Keratinocyte (primary cell): Measurements from ENCODE around the gene NOVA2. TPM values are rescaled to one million over a fixed set of nuclear protein-coding genes. Genes with fewer than 3 reads are reported as not detected.

Experiments used
- DNase-seq: peaks from one replicate; pipeline ENCODE4 v3.0.0-alpha.2; 2011; ENCODE audit warnings: low read depth, missing footprints, low spot score
- FAIRE-seq: peaks from 2 replicates; lab custom pipeline; 2011; peaks lifted over from hg19 to GRCh38; lab: Jason Lieb, UNC
- H2AFZ ChIP-seq: 2 replicates; pipeline ENCODE4 v1.6.0; 2012; ENCODE audit warnings: low read length, control low read depth, inconsistent platforms; ENCODE audit not compliant: control insufficient read depth
- H3K27ac ChIP-seq: 2 replicates; pipeline ENCODE4 v1.5.1; 2011; ENCODE audit warnings: low read length; ENCODE audit not compliant: control insufficient read depth, insufficient read depth
- H3K27me3 ChIP-seq: 3 replicates; pipeline ENCODE4 v1.6.0; 2011; ENCODE audit warnings: low read length; ENCODE audit not compliant: control insufficient read depth, insufficient read depth; ENCODE audit errors: extremely low read depth
- H3K36me3 ChIP-seq, 2 experiments: 2 replicates in 1 of 2; 3 replicates in 1 of 2; pipeline ENCODE4 v1.5.1; 2011; ENCODE audit warnings: low read length in 2 of 2, mild to moderate bottlenecking in 1 of 2; ENCODE audit not compliant: control insufficient read depth in 2 of 2, insufficient read depth in 2 of 2; ENCODE audit errors: extremely low read depth in 1 of 2
- H3K4me1 ChIP-seq: 3 replicates; pipeline ENCODE4 v1.5.1; 2011; ENCODE audit warnings: low read length; ENCODE audit not compliant: control insufficient read depth, insufficient read depth; ENCODE audit errors: extremely low read depth
- H3K4me2 ChIP-seq: 3 replicates; pipeline ENCODE4 v1.6.0; 2011; ENCODE audit warnings: low read depth, low read length; ENCODE audit not compliant: control insufficient read depth, insufficient read depth; ENCODE audit errors: extremely low read depth
- H3K4me3 ChIP-seq, 3 experiments: fragments of 200-600 bp in 1 of 3; sonication (generic) in 1 of 3; 2 replicates in 2 of 3; 3 replicates in 1 of 3; pipeline ENCODE4 v1.5.1; 2011 to 2016; ENCODE audit warnings: low read length in 3 of 3, mild to moderate bottlenecking in 3 of 3, control low read depth in 2 of 3, inconsistent platforms in 1 of 3, low read depth in 1 of 3, mixed read lengths in 1 of 3, mixed run types in 1 of 3, moderate library complexity in 1 of 3; ENCODE audit not compliant: control insufficient read depth in 2 of 3, insufficient read depth in 2 of 3; ENCODE audit errors: extremely low read depth in 1 of 3
- H3K79me2 ChIP-seq: 2 replicates; pipeline ENCODE4 v1.6.0; 2012; ENCODE audit warnings: low read length; ENCODE audit not compliant: control insufficient read depth, insufficient read depth
- H3K9ac ChIP-seq: 3 replicates; pipeline ENCODE4 v1.6.0; 2011; ENCODE audit warnings: low read length; ENCODE audit not compliant: control insufficient read depth, insufficient read depth; ENCODE audit errors: extremely low read depth
- H3K9me1 ChIP-seq: 3 replicates; pipeline ENCODE4 v1.6.0; 2011; ENCODE audit warnings: low read length; ENCODE audit not compliant: control insufficient read depth, insufficient read depth; ENCODE audit errors: extremely low read depth
- H3K9me3 ChIP-seq: 2 replicates; pipeline ENCODE4 v1.5.1; 2012; ENCODE audit warnings: low read depth, low read length; ENCODE audit not compliant: control insufficient read depth
- H4K20me1 ChIP-seq: 3 replicates; pipeline ENCODE4 v1.6.0; 2011; ENCODE audit warnings: low read length; ENCODE audit not compliant: control insufficient read depth, insufficient read depth; ENCODE audit errors: extremely low read depth
- EZH2 ChIP-seq: IDR thresholded peaks from one replicate; pipeline ENCODE4 v1.6.1; 2012; ENCODE audit warnings: inconsistent platforms, mild to moderate bottlenecking, low read length, moderate library complexity
- dilution Hi-C: fragments of 300-500 bp; cut with MboI; formaldehyde crosslinking; loops from one replicate; pipeline ENCODE4 v1.7.0; 2020; ENCODE audit warnings: low sequenced_read_pairs; ENCODE audit not compliant: extremely low pct_ligation_motif_present
- polyA plus RNA-seq, 5 experiments: library from polyadenylated mRNA; depleted of rRNA in 3 of 5; stranded (reverse) in 3 of 5; stranded (forward) in 1 of 5; unstranded in 1 of 5; fragments of >200 nt; gene quantifications; 1 replicate in 1 of 5; 2 replicates in 3 of 5; 3 replicates in 1 of 5; pipeline versions ENCODE4 v1.2.1 to v1.2.3, GENCODE V29; 2011 to 2012; ENCODE audit warnings: missing spikeins in 2 of 5, low read depth in 1 of 5, low replicate concordance in 1 of 5
- TF ChIP-seq, protein P1 (sequence below), 3 experiments: IDR thresholded peaks in 1 of 3; conservative IDR thresholded peaks in 1 of 3; optimal IDR thresholded peaks in 1 of 3; 2 replicates in 2 of 3; 3 replicates in 1 of 3; pipeline versions ENCODE3 to v1.5.1; 2011; ENCODE audit warnings: low read length in 3 of 3, mild to moderate bottlenecking in 3 of 3, moderate library complexity in 2 of 3, control low read depth in 1 of 3, inconsistent platforms in 1 of 3; ENCODE audit not compliant: insufficient read depth in 2 of 3; ENCODE audit errors: extremely low read depth in 1 of 3

The NOVA2 gene
- polyA plus RNA-seq, 1 donor (not counting 4 experiments of a cell fraction or from before 2014, with no cell fraction given): not detected

DNA sequence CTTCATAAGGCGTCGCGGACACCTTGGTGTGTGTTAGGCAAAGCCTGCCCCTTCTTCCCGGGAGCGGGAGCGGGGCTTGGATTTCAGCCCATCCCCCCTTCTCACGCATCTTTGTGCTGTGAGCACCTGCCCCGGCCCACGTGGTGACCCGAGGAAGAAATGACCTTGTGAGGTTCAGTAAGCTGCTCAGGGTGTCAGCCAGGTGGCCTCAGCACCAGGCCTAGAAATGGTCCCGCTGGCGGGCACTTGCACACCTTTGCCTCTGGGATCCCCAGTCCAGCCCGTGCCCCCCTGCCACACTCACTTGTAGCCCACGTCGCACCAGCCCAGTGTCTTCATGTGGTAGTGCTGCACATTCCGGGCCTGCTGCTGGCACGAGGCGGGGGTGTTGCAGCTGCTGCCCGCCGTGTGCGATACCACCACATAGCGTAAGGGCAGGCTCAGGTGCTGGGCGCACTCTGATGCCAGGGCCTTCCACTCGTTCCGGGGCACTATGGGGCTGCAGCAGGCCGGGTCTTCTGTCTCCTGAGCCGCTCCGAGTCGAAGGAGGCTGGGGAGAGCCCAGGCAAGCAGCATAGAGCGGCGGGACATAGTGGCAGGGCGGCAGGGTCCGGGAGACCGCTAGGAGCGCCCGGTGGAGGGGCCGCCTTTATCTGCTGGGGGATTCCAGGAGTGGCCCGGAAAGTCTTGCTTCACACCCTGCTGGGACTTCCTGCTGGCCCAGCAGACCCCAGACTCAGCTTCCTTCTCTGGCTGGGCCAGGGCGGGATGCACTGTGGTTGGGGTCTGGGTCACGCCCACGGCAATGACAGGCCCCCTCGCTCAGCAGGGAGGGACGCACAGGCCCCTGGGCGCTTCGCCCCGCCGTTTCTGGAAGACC lies 49.0 kb upstream of the NOVA2 start, which contains the start of gene PGLYRP1:
PGLYRP1 (minus strand) TSS at position 623 of the 880 bp plus-strand sequence; CDS start at position 591, 32 bp downstream.
- dilution Hi-C loops: no loop called here
- TF ChIP-seq, protein P1, sequence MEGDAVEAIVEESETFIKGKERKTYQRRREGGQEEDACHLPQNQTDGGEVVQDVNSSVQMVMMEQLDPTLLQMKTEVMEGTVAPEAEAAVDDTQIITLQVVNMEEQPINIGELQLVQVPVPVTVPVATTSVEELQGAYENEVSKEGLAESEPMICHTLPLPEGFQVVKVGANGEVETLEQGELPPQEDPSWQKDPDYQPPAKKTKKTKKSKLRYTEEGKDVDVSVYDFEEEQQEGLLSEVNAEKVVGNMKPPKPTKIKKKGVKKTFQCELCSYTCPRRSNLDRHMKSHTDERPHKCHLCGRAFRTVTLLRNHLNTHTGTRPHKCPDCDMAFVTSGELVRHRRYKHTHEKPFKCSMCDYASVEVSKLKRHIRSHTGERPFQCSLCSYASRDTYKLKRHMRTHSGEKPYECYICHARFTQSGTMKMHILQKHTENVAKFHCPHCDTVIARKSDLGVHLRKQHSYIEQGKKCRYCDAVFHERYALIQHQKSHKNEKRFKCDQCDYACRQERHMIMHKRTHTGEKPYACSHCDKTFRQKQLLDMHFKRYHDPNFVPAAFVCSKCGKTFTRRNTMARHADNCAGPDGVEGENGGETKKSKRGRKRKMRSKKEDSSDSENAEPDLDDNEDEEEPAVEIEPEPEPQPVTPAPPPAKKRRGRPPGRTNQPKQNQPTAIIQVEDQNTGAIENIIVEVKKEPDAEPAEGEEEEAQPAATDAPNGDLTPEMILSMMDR (optimal IDR thresholded peaks at IDR 0.05 in 1 of 3, IDR thresholded peaks at IDR 0.05 in 1 of 3, conservative IDR thresholded peaks at IDR 0.05 in 1 of 3; ENCODE audit: extremely low read depth in 1 of 3, insufficient read depth in 2 of 3, low read length in 3 of 3): no peak
- no peak for TF ChIP-seq EZH2

GRCh38 chr19:46022061-46022430 lies 48.4 kb upstream of the NOVA2 start:
- no peak for FAIRE-seq
- dilution Hi-C loops: no loop called here
- TF ChIP-seq EZH2: no peak
- TF ChIP-seq, protein P1 (optimal IDR thresholded peaks at IDR 0.05 in 1 of 3, IDR thresholded peaks at IDR 0.05 in 1 of 3, conservative IDR thresholded peaks at IDR 0.05 in 1 of 3; ENCODE audit: extremely low read depth in 1 of 3, insufficient read depth in 2 of 3, low read length in 3 of 3): no peak

More for the DNA sequence above, 49.0 kb upstream of the NOVA2 start, which contains the start of gene PGLYRP1:
- Histone ChIP-seq H3K9me1 (no peaks in the 10 kb centered on the region), H3K4me1 (peaks cover 24% of the 10 kb centered on the region), H3K27ac (no peak within 1 kb of the TSS), H3K79me2 (no peaks in the 10 kb centered on the region), H3K9ac (no peak within 1 kb of the TSS), H3K36me3 (peaks cover 0 to 2% of the 10 kb centered on the region in 2 experiments), H3K4me3 (no peak within 1 kb of the TSS), H3K27me3 (peaks cover 10% of the 10 kb centered on the region), H3K9me3 (no peaks in the 10 kb centered on the region), H2AFZ (no peak within 1 kb of the TSS), H3K4me2 (peak within 1 kb of the TSS; percentile 68), H4K20me1 (no peaks in the 10 kb centered on the region)
- no peak for FAIRE-seq
- DNase-seq: no peak

More at GRCh38 chr19:46022061-46022430, 48.4 kb upstream of the NOVA2 start:
- H3K9me3 ChIP-seq: no peaks in the 10 kb centered on the region
- no peak overlapping the region for H3K9ac ChIP-seq
- no peaks in the 10 kb centered on the region for H3K79me2 ChIP-seq
- H3K4me3 ChIP-seq: no peak overlapping the region
- H3K27me3 ChIP-seq: peaks cover 10% of the 10 kb centered on the region
- H3K9me1 ChIP-seq: no peaks in the 10 kb centered on the region
- H3K4me2 ChIP-seq: peak overlapping the region; percentile 68
- H2AFZ ChIP-seq: no peak overlapping the region
- peaks cover 1% of the 10 kb centered on the region for H4K20me1 ChIP-seq
- peaks cover 2 to 3% of the 10 kb centered on the region in 2 experiments for H3K36me3 ChIP-seq
- DNase-seq: no peak
- no peak overlapping the region for H3K27ac ChIP-seq
- peaks cover 24% of the 10 kb centered on the region for H3K4me1 ChIP-seq
